IMR-90 (cell line): ENCODE data around the gene RASSF8. TPM values are rescaled to one million over a fixed set of nuclear protein-coding genes. Genes with fewer than 3 reads are reported as not detected.
A peak's percentile ranks its signal among the peaks of the same experiment; 100 is the strongest.

Experiments
- ATAC-seq: fragments of 200-7000 bp; cut with Tn5 transposase; 2 replicates; pipeline ENCODE4 v1.9.1; 2020; ENCODE audit warnings: low read depth, mild to moderate bottlenecking, moderate library complexity
- BruUV-seq: library from RNA; stranded (reverse); fragments of 400-500 nt; replicated peaks from 2 replicates; lab custom pipeline; 2021; lab: Mats Ljungman, UMichigan
- CTCF ChIA-PET: fragments of 300-600 bp; formaldehyde crosslinking; extraction: SDS; loops from one replicate; lab custom pipeline; 2021; ENCODE audit warnings: antibody characterized with exemption; lab: Yijun Ruan, JAX
- POLR2A ChIA-PET: fragments of 300-600 bp; sonication (Branson Sonifier 250); formaldehyde crosslinking; loops from one replicate; lab custom pipeline; 2022; ENCODE audit warnings: antibody characterized with exemption; ENCODE audit not compliant: unreplicated experiment; lab: Charles Lee
- DNase-seq: peaks from one replicate; pipeline ENCODE4 v3.0.0; 2013
- H2AFZ ChIP-seq: replicated peaks from 2 replicates; pipeline ENCODE3; 2013; ENCODE audit warnings: low read length, mild to moderate bottlenecking; ENCODE audit not compliant: poor library complexity
- H2AK5ac ChIP-seq: 2 replicates; pipeline ENCODE4 v1.6.1; 2013; ENCODE audit warnings: low read depth, low read length, inconsistent platforms
- H2AK9ac ChIP-seq: replicated peaks from 2 replicates; pipeline ENCODE3; 2013; ENCODE audit warnings: mild to moderate bottlenecking, low read depth, low read length, moderate library complexity; ENCODE audit not compliant: poor library complexity
- H2BK120ac ChIP-seq: 2 replicates; pipeline ENCODE4 v1.6.1; 2013; ENCODE audit warnings: low read depth, low read length, inconsistent platforms
- H2BK15ac ChIP-seq: 3 replicates; pipeline ENCODE4 v1.6.1; 2013; ENCODE audit warnings: low read depth, low read length, inconsistent platforms
- H2BK20ac ChIP-seq: 2 replicates; pipeline ENCODE4 v1.6.1; 2013; ENCODE audit warnings: low read depth, mild to moderate bottlenecking, inconsistent platforms, low read length, moderate library complexity
- H2BK5ac ChIP-seq: 2 replicates; pipeline ENCODE4 v1.6.1; 2013; ENCODE audit warnings: mild to moderate bottlenecking, low read depth, low read length, inconsistent platforms; ENCODE audit not compliant: poor library complexity, severe bottlenecking
- H3K14ac ChIP-seq: replicated peaks from 2 replicates; pipeline ENCODE4 v1.6.1; 2013; ENCODE audit warnings: low read depth, low read length, inconsistent platforms
- H3K18ac ChIP-seq: 2 replicates; pipeline ENCODE4 v1.6.1; 2013; ENCODE audit warnings: low read depth, low read length, control low read depth
- H3K23ac ChIP-seq: 2 replicates; pipeline ENCODE4 v1.6.1; 2013; ENCODE audit warnings: low read depth, low read length, inconsistent platforms
- H3K27ac ChIP-seq: 2 replicates; pipeline ENCODE4 v1.5.1; 2013; ENCODE audit warnings: mild to moderate bottlenecking, control low read depth, low read length; ENCODE audit not compliant: insufficient read depth
- H3K27me3 ChIP-seq: 2 replicates; pipeline ENCODE4 v1.6.1; 2013; ENCODE audit warnings: low read length; ENCODE audit not compliant: control insufficient read depth, insufficient read depth
- H3K36me3 ChIP-seq: 2 replicates; pipeline ENCODE4 v1.6.1; 2013; ENCODE audit warnings: low read length, mixed read lengths; ENCODE audit not compliant: control insufficient read depth, insufficient read depth
- H3K4ac ChIP-seq: 2 replicates; pipeline ENCODE4 v1.6.1; 2013; ENCODE audit warnings: low read depth, low read length, inconsistent platforms
- H3K4me1 ChIP-seq: 2 replicates; pipeline ENCODE4 v1.6.1; 2013; ENCODE audit warnings: low read length, mixed read lengths; ENCODE audit not compliant: control insufficient read depth, insufficient read depth
- H3K4me2 ChIP-seq: 2 replicates; pipeline ENCODE4 v1.6.1; 2013; ENCODE audit warnings: low read depth, mild to moderate bottlenecking, control low read depth, low read length, moderate library complexity
- H3K4me3 ChIP-seq: 2 replicates; pipeline ENCODE4 v1.5.1; 2013; ENCODE audit warnings: low read depth, mild to moderate bottlenecking, control low read depth, low read length, moderate library complexity; ENCODE audit not compliant: insufficient read depth
- H3K56ac ChIP-seq: 2 replicates; pipeline ENCODE4 v1.6.1; 2013; ENCODE audit warnings: low read length, inconsistent platforms; ENCODE audit not compliant: insufficient read depth; ENCODE audit errors: extremely low read depth
- H3K79me1 ChIP-seq, 2 experiments: 2 replicates each; pipeline ENCODE4 v1.6.1; 2013; ENCODE audit warnings: low read length in 2 of 2, inconsistent platforms in 1 of 2, low read depth in 1 of 2
- H3K9ac ChIP-seq: 2 replicates; pipeline ENCODE4 v1.6.1; 2013; ENCODE audit warnings: low read depth, low read length, control low read depth
- H3K9me1 ChIP-seq: 2 replicates; pipeline ENCODE4 v1.6.1; 2013; ENCODE audit warnings: low read length, inconsistent platforms; ENCODE audit not compliant: insufficient read depth
- H3K9me3 ChIP-seq: 2 replicates; pipeline ENCODE4 v1.6.1; 2013; ENCODE audit warnings: low read length; ENCODE audit not compliant: control insufficient read depth, insufficient read depth
- H4K20me1 ChIP-seq: 2 replicates; pipeline ENCODE4 v1.6.1; 2013; ENCODE audit warnings: low read length, inconsistent platforms; ENCODE audit not compliant: insufficient read depth
- H4K5ac ChIP-seq: 2 replicates; pipeline ENCODE4 v1.6.1; 2013; ENCODE audit warnings: mild to moderate bottlenecking, low read depth, low read length, control low read depth
- H4K8ac ChIP-seq, 2 experiments: 2 replicates each; pipeline ENCODE4 v1.6.1; 2013; ENCODE audit warnings: low read depth in 2 of 2, low read length in 2 of 2, control low read depth in 1 of 2, inconsistent platforms in 1 of 2
- H4K91ac ChIP-seq: 2 replicates; pipeline ENCODE4 v1.6.1; 2013; ENCODE audit warnings: low read depth, low read length, inconsistent platforms; ENCODE audit not compliant: insufficient read depth
- BHLHE40 ChIP-seq: fragments of 150-350 bp; IDR thresholded peaks from 2 replicates; pipeline ENCODE4 v1.6.1; 2016; ENCODE audit warnings: mild to moderate bottlenecking, low read depth, low read length
- CEBPB ChIP-seq: IDR thresholded peaks from 2 replicates; pipeline ENCODE4 v1.6.1; 2012; ENCODE audit warnings: low read depth, low read length, improper control_type of control experiment
- CHD1 ChIP-seq: IDR thresholded peaks from 2 replicates; pipeline ENCODE4 v1.6.1; 2012; ENCODE audit warnings: low read depth, low read length, improper control_type of control experiment
- CTCF ChIP-seq: conservative IDR thresholded peaks from 2 replicates; pipeline ENCODE4 v1.5.1; 2012; ENCODE audit warnings: mild to moderate bottlenecking, low read depth, low read length, improper control_type of control experiment
- ELK1 ChIP-seq: fragments of 150-350 bp; IDR thresholded peaks from 2 replicates; pipeline ENCODE4 v1.6.1; 2016; ENCODE audit warnings: low read depth, mild to moderate bottlenecking, low read length, moderate library complexity, borderline replicate concordance
- FOS ChIP-seq: fragments of 150-350 bp; IDR thresholded peaks from 2 replicates; pipeline ENCODE4 v1.6.1; 2016; ENCODE audit warnings: low read depth, low read length
- MAFK ChIP-seq: IDR thresholded peaks from 2 replicates; pipeline ENCODE4 v1.6.1; 2012; ENCODE audit warnings: low read depth, low read length, improper control_type of control experiment
- MAZ ChIP-seq: IDR thresholded peaks from 2 replicates; pipeline ENCODE4 v1.6.1; 2012; ENCODE audit warnings: low read depth, mild to moderate bottlenecking, low read length, improper control_type of control experiment, moderate library complexity, borderline replicate concordance
- MXI1 ChIP-seq: IDR thresholded peaks from 2 replicates; pipeline ENCODE4 v1.6.1; 2012; ENCODE audit warnings: low read depth, mild to moderate bottlenecking, low read length, moderate library complexity, borderline replicate concordance
- NFE2L2 ChIP-seq: fragments of 150-350 bp; IDR thresholded peaks from 2 replicates; pipeline ENCODE4 v1.6.1; 2016; ENCODE audit warnings: low read depth, mild to moderate bottlenecking, low read length
- POLR2A ChIP-seq: IDR thresholded peaks from 2 replicates; pipeline ENCODE4 v1.6.1; 2012; ENCODE audit warnings: mild to moderate bottlenecking, low read depth, low read length
- RAD21 ChIP-seq: IDR thresholded peaks from 2 replicates; pipeline ENCODE4 v1.6.1; 2012; ENCODE audit warnings: low read length, improper control_type of control experiment
- RCOR1 ChIP-seq: IDR thresholded peaks from 2 replicates; pipeline ENCODE4 v1.6.1; 2012; ENCODE audit warnings: mild to moderate bottlenecking, low read length, improper control_type of control experiment; ENCODE audit not compliant: insufficient replicate concordance
- RFX5 ChIP-seq: IDR thresholded peaks from 2 replicates; pipeline ENCODE4 v1.8.0; 2012; ENCODE audit warnings: low read depth, mild to moderate bottlenecking, low read length, moderate library complexity
- SMC3 ChIP-seq: fragments of 150-350 bp; IDR thresholded peaks from 2 replicates; pipeline ENCODE4 v1.6.1; 2016; ENCODE audit warnings: low read depth, mild to moderate bottlenecking, antibody characterized with exemption, low read length, moderate library complexity
- USF2 ChIP-seq: fragments of 150-350 bp; IDR thresholded peaks from 2 replicates; pipeline ENCODE4 v1.6.1; 2017; ENCODE audit warnings: mild to moderate bottlenecking, antibody characterized with exemption, low read length, low read depth
- WGBS, 2 experiments: methylation state at CpG; one replicate each; pipeline versions ENCODE4 v1.1.5 to v1.1.7; 2013; ENCODE audit warnings: missing lambda C conversion rate in 2 of 2; ENCODE audit not compliant: insufficient read length in 1 of 2; ENCODE audit errors: extremely low coverage in 2 of 2; 5-methylcytosine and 5-hydroxymethylcytosine counted together
- dilution Hi-C: fragments of 300-500 bp; cut with HindIII; formaldehyde crosslinking; loops from one replicate; pipeline ENCODE4 v1.14.3; 2018; ENCODE audit warnings: low sequenced_read_pairs; ENCODE audit not compliant: unreplicated experiment
- in situ Hi-C: fragments of 300-500 bp; cut with MboI; formaldehyde crosslinking; loops from 3 replicates; pipeline ENCODE4 v1.14.3; 2019; ENCODE audit warnings: low sequenced_read_pairs, inconsistent platforms, mixed read lengths
- intact Hi-C: fragments of 100-400 bp; cut with micrococcal nuclease; formaldehyde crosslinking; loops from 2 replicates; pipeline ENCODE4 v1.10.0; 2022
- polyA plus RNA-seq, 3 experiments: library from polyadenylated mRNA; depleted of rRNA; stranded (reverse); fragments of >200 nt; gene quantifications; 2 replicates each; pipeline ENCODE4 v1.2.3, GENCODE V29; 2012; ENCODE audit warnings: low replicate concordance in 1 of 3
- total RNA-seq: library from RNA; depleted of rRNA; stranded (reverse); fragments of >200 nt; gene quantifications from 2 replicates; pipeline ENCODE4 v1.2.3, GENCODE V29; 2012

Gene RASSF8
- total and polyA plus RNA-seq, 2 of the 4 experiments (the other 2 are of a cell fraction) = 10.8 to 50.5 TPM

GRCh38 chr12:26042645-26043044 is 84.2 kb downstream of the RASSF8 start:
- H3K4me3 ChIP-seq = no peak overlapping the region
- no CpG with 5 or more reads among the region's 2 CpGs for WGBS, 2 experiments

More at GRCh38 chr12:26042645-26043044, 84.2 kb downstream of the RASSF8 start:
- intact Hi-C loops = no loop called here
- Histone ChIP-seq H3K9ac (no peak overlapping the region), H2BK120ac (0 out of 2 replicates have a peak overlapping the region, but pooled peaks have one; percentile 21), H3K23ac (no peak overlapping the region), H3K9me1 (peaks cover 16% of the 10 kb centered on the region), H3K18ac (no peak overlapping the region), H2BK15ac (no peak overlapping the region; the same call in 2 of the 3 replicates), H2BK5ac (no peak overlapping the region), H2AFZ (no peak overlapping the region), H2AK5ac (0 out of 2 replicates have a peak overlapping the region, but pooled peaks have one; percentile 13), H4K8ac (0 out of 4 replicates have a peak overlapping the region, but pooled peaks of 1 of the 2 experiments have one; percentile 3), H4K5ac (no peak overlapping the region), H3K27ac (no peak overlapping the region), H3K79me1 (peaks cover 34 to 60% of the 10 kb centered on the region in 2 experiments), H3K4me2 (peak overlapping the region; percentile 66), H4K20me1 (peaks cover 32% of the 10 kb centered on the region), H3K36me3 (no peaks in the 10 kb centered on the region), H3K27me3 (no peaks in the 10 kb centered on the region), H3K9me3 (no peaks in the 10 kb centered on the region), H2BK20ac (no peak overlapping the region), H3K14ac (peak overlapping the region; percentile 53; the same call in 1 of the 2 replicates), H4K91ac (no peak overlapping the region), H3K4me1 (peaks cover 14% of the 10 kb centered on the region), H3K4ac (0 out of 2 replicates have a peak overlapping the region, but pooled peaks have one; percentile 6), H3K56ac (no peak overlapping the region), H2AK9ac (no peak overlapping the region)
- dilution Hi-C loops = no loop called here
- no peak for DNase-seq
- in situ Hi-C loops = loop anchor here (25.0 kb wide), 2 partner anchors 805 to 1055 kb away; no protein-coding TSS in a partner anchor
- BruUV-seq = no TSS peak
- ChIA-PET CTCF (interaction anchor here (0.7 kb wide), 1 partner anchor 979 kb away, joined by 3 read pairs; no protein-coding TSS in a partner anchor), POLR2A (no interaction called here)
- ATAC-seq = no peak
- TF ChIP-seq NFE2L2 = no peak
- TF ChIP-seq MAFK = no peak
- no peak for TF ChIP-seq MXI1
- no peak for TF ChIP-seq BHLHE40
- no peak for TF ChIP-seq SMC3
- no peak for TF ChIP-seq CHD1
- TF ChIP-seq ELK1 = no peak
- no peak for TF ChIP-seq CEBPB
- TF ChIP-seq RCOR1 = no peak
- TF ChIP-seq RAD21 = no peak
- TF ChIP-seq RFX5 = no peak
- TF ChIP-seq FOS = no peak
- no peak for TF ChIP-seq USF2
- no peak for TF ChIP-seq MAZ
- TF ChIP-seq CTCF = no peak
- no peak for TF ChIP-seq POLR2A
